Panc1 (cell line): ENCODE data around the gene CDK5RAP2.
"Not testable (repeated sequence)": the region's sequence is repeated elsewhere in the genome, so short reads cannot be mapped to it uniquely, and the experiment has no call there.

Experiments
- CTCF ChIP-seq: fragments of 450-650 bp; IDR thresholded peaks from 2 replicates; pipeline ENCODE4 v1.5.1; 2017; ENCODE audit warnings: mild to moderate bottlenecking
- POLR2AphosphoS5 ChIP-seq: IDR thresholded peaks from 2 replicates; pipeline ENCODE4 v1.6.1; 2012; ENCODE audit warnings: mild to moderate bottlenecking, low read depth, low read length, moderate library complexity
- REST ChIP-seq, 2 experiments: IDR thresholded peaks; 2 replicates each; pipeline ENCODE4 v1.6.1; 2011 to 2012; ENCODE audit warnings: low read depth in 2 of 2, control low read depth in 1 of 2, low read length in 1 of 2, mild to moderate bottlenecking in 1 of 2, moderate library complexity in 1 of 2; ENCODE audit not compliant: insufficient read depth in 1 of 2
- SIN3A ChIP-seq: IDR thresholded peaks from 2 replicates; pipeline ENCODE4 v1.6.1; 2012; ENCODE audit warnings: low read depth, mild to moderate bottlenecking, low read length, moderate library complexity, borderline replicate concordance; ENCODE audit not compliant: insufficient read depth
- TCF7L2 ChIP-seq: IDR thresholded peaks from 2 replicates; pipeline ENCODE4 v1.6.1; 2011; ENCODE audit warnings: mild to moderate bottlenecking, low read depth, low read length, inconsistent platforms

DNA sequence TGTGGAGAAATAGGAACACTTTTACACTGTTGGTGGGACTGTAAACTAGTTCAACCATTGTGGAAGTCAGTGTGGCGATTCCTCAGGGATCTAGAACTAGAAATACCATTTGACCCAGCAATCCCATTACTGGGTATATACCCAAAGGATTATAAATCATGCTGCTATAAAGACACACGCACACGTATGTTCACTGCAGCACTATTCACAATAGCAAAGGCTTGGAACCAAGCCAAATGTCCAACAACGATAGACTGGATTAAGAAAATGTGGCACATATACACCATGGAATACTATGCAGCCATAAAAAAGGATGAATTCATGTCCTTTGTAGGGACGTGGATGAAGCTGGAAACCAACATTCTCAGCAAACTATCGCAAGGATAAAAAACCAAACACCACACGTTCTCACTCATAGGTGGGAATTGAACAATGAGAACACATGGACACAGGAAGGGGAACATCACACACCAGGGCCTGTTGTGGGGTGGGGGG, 27.7 kb downstream of the CDK5RAP2 start:
- TF ChIP-seq CTCF; POLR2AphosphoS5; REST (IDR thresholded peaks at IDR 0.05; ENCODE audit: insufficient read depth in 1 of 2, low read depth in 2 of 2, low read length in 1 of 2); SIN3A; TCF7L2: not testable (repeated sequence)
